Measurements from ENCODE around the gene FBF1.

FBF1 gene, protein sequence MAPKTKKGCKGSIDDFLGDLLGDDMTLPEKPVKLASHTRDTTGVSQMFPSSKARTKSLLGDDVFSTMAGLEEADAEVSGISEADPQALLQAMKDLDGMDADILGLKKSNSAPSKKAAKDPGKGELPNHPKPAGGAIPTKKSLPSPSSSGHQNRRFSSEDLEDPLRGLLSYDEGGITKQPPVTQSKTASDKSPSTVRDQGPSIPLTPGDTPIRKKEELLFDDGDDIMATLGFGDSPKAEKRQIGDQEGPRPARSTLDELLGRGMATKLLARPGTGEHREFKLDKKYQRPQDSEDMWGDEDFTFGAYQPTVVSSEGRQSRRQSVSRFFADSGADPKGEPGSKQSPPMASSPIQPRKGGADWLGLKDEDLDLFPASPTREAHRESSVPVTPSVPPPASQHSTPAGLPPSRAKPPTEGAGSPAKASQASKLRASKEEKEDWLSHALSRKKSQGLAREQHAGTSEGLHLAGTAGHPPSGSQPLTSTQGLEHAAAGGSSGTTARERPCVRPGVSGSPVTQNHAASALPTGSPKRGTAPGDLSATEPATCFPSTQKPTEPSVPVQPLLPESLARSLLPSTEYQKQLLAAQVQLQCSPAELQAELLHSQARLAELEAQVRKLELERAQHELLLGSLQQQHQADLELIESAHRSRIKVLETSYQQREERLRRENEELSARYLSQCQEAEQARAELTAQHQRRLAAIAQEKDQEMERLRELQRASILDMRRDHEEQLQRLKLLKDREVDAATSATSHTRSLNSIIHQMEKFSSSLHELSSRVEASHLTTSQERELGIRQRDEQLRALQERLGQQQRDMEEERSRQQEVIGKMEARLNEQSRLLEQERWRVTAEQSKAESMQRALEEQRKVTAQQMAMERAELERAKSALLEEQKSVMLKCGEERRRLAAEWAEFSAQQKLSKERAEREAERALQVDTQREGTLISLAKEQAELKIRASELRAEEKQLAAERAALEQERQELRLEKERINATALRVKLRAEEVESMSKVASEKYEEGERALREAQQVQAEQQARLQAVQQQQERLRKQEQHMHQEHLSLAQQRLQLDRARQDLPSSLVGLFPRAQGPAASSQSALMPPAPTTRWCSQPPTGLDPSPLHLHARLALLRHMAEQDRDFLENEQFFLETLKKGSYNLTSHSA

DNA sequence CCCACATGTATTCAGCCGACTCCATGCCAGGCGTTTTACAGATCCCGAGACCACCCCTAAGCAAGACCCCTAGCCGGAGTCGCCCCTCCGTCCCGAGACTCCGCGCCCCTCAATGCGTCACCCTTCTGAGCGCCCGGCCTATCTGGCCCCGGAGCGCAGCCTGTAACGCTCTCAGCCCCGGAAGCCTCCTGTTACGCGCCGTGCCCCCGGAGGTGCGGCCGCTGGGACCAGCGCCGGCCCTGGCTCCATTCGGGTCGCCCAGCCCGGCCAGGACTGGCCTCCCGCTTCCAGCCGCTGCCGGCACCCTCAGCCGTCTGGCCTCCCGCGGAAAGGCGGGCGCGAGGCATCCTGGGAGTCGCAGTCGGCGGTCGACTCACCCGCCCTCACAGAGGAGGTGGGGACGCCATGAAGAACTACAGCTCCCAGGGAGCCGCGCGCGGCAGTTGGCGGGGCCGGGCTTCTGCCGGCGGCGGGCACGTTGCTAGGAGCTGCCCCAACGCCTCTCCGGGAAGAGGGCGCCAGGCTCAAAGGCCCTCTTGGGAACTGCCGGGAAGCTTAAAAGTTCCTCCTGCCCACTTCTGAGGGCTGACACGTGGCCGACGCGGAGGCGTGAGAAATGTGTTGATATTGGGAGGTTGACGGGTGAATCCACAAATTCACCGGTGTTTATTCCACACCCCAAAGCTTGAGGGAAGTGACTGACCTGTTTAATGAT, at the start of gene FBF1:
FBF1 (minus strand) TSS at position 316 of the 715 bp plus-strand sequence. CDS start 2,893 bp downstream, outside the sequence.
- no peaks in the 10 kb centered on the region for H3K79me2 ChIP-seq
- H2AFZ ChIP-seq, result peak within 1 kb of the TSS; percentile 99
- peak within 1 kb of the TSS; percentile 30 for H3K27ac ChIP-seq
- no peaks in the 10 kb centered on the region for H3K9me3 ChIP-seq (ENCODE audit: control insufficient read depth, low read length)
- H3K4me3 ChIP-seq (ENCODE audit: low read depth, low read length), result peak within 1 kb of the TSS; percentile 93
- H3K9ac ChIP-seq, result peak within 1 kb of the TSS; percentile 94
- H3K4me2 ChIP-seq (ENCODE audit: low read length), result peak within 1 kb of the TSS; percentile 98
- no peaks in the 10 kb centered on the region for H3K36me3 ChIP-seq (ENCODE audit: control insufficient read depth, insufficient read depth, low read length)
- TF ChIP-seq, protein P1, sequence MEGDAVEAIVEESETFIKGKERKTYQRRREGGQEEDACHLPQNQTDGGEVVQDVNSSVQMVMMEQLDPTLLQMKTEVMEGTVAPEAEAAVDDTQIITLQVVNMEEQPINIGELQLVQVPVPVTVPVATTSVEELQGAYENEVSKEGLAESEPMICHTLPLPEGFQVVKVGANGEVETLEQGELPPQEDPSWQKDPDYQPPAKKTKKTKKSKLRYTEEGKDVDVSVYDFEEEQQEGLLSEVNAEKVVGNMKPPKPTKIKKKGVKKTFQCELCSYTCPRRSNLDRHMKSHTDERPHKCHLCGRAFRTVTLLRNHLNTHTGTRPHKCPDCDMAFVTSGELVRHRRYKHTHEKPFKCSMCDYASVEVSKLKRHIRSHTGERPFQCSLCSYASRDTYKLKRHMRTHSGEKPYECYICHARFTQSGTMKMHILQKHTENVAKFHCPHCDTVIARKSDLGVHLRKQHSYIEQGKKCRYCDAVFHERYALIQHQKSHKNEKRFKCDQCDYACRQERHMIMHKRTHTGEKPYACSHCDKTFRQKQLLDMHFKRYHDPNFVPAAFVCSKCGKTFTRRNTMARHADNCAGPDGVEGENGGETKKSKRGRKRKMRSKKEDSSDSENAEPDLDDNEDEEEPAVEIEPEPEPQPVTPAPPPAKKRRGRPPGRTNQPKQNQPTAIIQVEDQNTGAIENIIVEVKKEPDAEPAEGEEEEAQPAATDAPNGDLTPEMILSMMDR (IDR thresholded peaks at IDR 0.05), result no peak
- H3K27me3 ChIP-seq (ENCODE audit: control insufficient read depth, insufficient read depth, low read length), result no peaks in the 10 kb centered on the region
- peaks cover 13% of the 10 kb centered on the region for H3K4me1 ChIP-seq

DNA sequence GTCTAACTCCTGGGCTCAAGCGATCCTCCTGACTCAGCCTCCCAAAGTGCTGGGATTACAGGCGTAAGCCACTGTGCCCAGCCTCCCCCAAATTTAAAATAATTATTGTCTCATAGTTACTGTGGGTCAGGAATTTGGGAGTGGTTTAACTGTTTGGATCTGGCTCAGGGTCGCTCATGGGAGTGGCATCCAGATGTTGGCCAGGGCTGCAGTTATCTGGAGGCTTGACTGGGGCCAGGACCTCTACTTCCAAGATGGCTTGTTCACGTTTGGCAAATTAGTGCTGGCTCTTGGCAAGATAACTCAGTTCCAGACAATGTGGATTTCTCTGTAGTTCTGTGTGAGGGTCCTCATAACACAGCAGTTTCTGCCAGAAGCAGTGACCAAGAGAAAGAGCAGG, 46.2 kb upstream of the FBF1 start:
- Histone ChIP-seq H3K4me2 (ENCODE audit: low read length) (no peak overlapping the region), H3K4me1 (no peaks in the 10 kb centered on the region)

DNA sequence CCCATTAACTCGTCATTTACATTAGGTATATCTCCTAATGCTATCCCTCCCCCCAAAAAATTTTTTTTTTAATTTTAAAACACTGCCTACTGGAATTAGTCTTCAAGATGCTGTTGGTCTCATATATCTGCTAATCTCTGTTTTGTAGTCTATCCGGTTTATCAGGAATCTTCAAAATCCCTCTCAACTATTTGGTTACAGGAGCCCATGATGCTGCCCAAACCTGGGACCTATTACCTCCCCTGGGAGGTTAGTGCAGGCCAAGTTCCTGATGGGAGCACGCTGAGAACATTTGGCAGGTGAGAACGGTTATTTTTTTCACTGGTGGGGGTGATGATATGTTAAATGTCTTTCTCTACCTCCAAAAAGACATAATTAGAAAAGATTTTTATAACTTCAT, 45.1 kb upstream of the FBF1 start:
- H3K27me3 ChIP-seq (ENCODE audit: control insufficient read depth, insufficient read depth, low read length), result no peaks in the 10 kb centered on the region
- no peak overlapping the region for H3K4me3 ChIP-seq (ENCODE audit: low read depth, low read length)
- H2AFZ ChIP-seq, result no peak overlapping the region
- peaks cover 3% of the 10 kb centered on the region for H3K79me2 ChIP-seq
- no peak overlapping the region for H3K9ac ChIP-seq
- H3K9me3 ChIP-seq (ENCODE audit: control insufficient read depth, low read length), result no peaks in the 10 kb centered on the region
- H3K36me3 ChIP-seq (ENCODE audit: control insufficient read depth, insufficient read depth, low read length), result no peaks in the 10 kb centered on the region
- no peak overlapping the region for H3K4me2 ChIP-seq (ENCODE audit: low read length)
- no peak overlapping the region for H3K27ac ChIP-seq
- H3K4me1 ChIP-seq, result no peaks in the 10 kb centered on the region
- TF ChIP-seq, protein P1 (IDR thresholded peaks at IDR 0.05), result no peak

More for the DNA sequence above, 46.2 kb upstream of the FBF1 start:
- H3K9ac ChIP-seq, result no peak overlapping the region
- H3K27ac ChIP-seq, result no peak overlapping the region
- TF ChIP-seq, protein P1 (IDR thresholded peaks at IDR 0.05), result no peak
- H3K4me3 ChIP-seq (ENCODE audit: low read depth, low read length), result no peak overlapping the region
- no peaks in the 10 kb centered on the region for H3K9me3 ChIP-seq (ENCODE audit: control insufficient read depth, low read length)
- H3K27me3 ChIP-seq (ENCODE audit: control insufficient read depth, insufficient read depth, low read length), result no peaks in the 10 kb centered on the region
- H3K36me3 ChIP-seq (ENCODE audit: control insufficient read depth, insufficient read depth, low read length), result no peaks in the 10 kb centered on the region
- no peak overlapping the region for H2AFZ ChIP-seq
- H3K79me2 ChIP-seq, result no peaks in the 10 kb centered on the region

DNA sequence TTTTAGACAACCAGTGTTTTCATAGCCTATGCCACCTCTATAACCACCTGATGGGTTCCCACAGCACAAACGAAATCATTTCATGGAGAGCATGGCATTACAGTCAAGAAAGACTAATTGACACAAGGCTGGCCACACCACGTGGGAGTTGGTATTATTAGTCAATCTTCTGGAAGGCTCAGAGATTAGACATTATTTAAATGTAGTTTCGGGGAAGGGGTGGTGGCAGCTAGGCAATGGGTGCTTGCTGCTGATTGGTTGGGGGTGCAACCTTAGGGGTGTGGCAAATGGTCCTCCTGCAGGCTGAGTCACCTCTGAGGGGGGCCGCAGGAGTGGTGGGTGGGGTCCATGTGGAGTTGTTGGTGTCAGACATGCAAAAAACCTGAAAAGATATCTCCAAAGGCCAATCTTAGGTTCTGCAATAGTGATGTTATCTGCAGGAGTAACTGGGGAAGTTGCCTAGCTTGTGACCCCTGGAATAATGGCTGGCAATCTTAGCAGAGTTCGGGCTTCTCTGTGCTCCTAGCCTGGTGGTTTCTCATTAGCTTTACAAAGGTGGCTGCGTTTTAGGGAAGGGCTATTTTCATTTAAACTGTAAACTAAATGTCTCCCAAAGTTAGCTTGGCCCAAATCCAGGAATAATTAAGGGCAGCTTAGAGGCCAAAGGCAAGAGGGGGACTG, 42.8 kb upstream of the FBF1 start:
- TF ChIP-seq, protein P1 (IDR thresholded peaks at IDR 0.05), result no peak
- no peak overlapping the region for H2AFZ ChIP-seq
- no peaks in the 10 kb centered on the region for H3K27me3 ChIP-seq (ENCODE audit: control insufficient read depth, insufficient read depth, low read length)
- H3K4me1 ChIP-seq, result peaks cover 6% of the 10 kb centered on the region
- no peaks in the 10 kb centered on the region for H3K9me3 ChIP-seq (ENCODE audit: control insufficient read depth, low read length)
- H3K9ac ChIP-seq, result no peak overlapping the region
- H3K79me2 ChIP-seq, result peaks cover 3% of the 10 kb centered on the region
- H3K4me2 ChIP-seq (ENCODE audit: low read length), result no peak overlapping the region
- no peak overlapping the region for H3K4me3 ChIP-seq (ENCODE audit: low read depth, low read length)
- no peaks in the 10 kb centered on the region for H3K36me3 ChIP-seq (ENCODE audit: control insufficient read depth, insufficient read depth, low read length)
- H3K27ac ChIP-seq, result no peak overlapping the region
